GM18951 (cell line): ENCODE data around the gene YAE1.

Experiments
- POLR2A ChIP-seq: IDR thresholded peaks from 4 replicates; pipeline ENCODE4 v1.6.1; 2011; ENCODE audit warnings: mild to moderate bottlenecking; ENCODE audit not compliant: insufficient read length, insufficient read depth; ENCODE audit errors: extremely low read depth
- in situ Hi-C: fragments of 300-500 bp; cut with MboI; formaldehyde crosslinking; loops from one replicate; pipeline ENCODE4 v1.12.0; 2022; ENCODE audit warnings: low sequenced_read_pairs, mixed read lengths, inconsistent platforms; ENCODE audit not compliant: unreplicated experiment

YAE1 gene

GRCh38 chr7:39566023-39566921 is at the start of gene YAE1:
TSS of gene YAE1 (plus strand) at chr7:39566404. CDS start at chr7:39566419, 15 bp downstream.
- peak; percentile 96 for TF ChIP-seq POLR2A
- in situ Hi-C loops: no loop called here

GRCh38 chr7:39516498-39516897 is 49.7 kb upstream of the YAE1 start:
- TF ChIP-seq POLR2A: no peak
- in situ Hi-C loops: loop anchor here (25.0 kb wide), 1 partner anchor 1079 kb away; no protein-coding TSS in a partner anchor

DNA sequence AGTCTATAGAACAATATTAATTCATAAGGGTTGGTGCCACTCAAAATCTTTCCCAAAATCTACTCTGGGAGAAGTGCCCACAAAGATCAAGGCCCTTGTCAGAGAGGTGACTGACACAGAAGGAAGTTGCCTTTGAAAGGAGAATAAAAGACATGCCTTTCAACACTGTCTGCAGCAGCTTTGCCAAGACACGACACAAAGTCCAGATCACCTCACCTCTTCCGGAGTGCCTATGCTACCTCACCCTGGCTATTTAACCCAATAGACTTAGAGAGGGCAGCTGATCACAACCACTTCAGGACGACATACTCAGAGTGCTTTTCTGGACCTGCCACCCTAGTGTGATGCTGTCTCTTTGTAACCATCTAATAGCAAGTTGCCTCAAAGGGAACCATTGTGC is 49.0 kb upstream of the YAE1 start:
- in situ Hi-C loops: loop anchor here (25.0 kb wide), 1 partner anchor 1080 kb away; no protein-coding TSS in a partner anchor
- TF ChIP-seq POLR2A: no peak

- in situ Hi-C loops: no loop called here
- no peak for TF ChIP-seq POLR2A
Measured at GRCh38 chr7:39525926-39526325, 40.3 kb upstream of the YAE1 start.

DNA sequence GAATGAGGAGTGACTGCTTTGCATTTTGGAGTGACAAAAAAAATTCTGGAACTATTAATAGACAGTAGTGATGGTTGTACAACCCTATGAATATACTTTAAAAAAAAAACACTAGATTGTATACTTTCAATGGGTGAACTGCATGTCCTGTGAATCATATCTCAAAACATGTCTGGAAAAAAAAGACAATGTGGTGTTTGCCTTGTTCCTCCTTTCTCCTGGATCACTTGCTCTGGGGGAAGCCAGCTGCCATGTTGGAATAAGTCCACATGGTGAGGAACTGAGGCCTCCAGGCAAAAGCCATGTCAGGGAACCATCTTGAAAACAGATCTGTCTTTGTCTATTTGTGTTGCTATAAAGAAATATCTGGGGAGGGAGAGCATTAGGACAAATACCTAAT is 39.5 kb upstream of the YAE1 start:
- no peak for TF ChIP-seq POLR2A
- in situ Hi-C loops: no loop called here

DNA sequence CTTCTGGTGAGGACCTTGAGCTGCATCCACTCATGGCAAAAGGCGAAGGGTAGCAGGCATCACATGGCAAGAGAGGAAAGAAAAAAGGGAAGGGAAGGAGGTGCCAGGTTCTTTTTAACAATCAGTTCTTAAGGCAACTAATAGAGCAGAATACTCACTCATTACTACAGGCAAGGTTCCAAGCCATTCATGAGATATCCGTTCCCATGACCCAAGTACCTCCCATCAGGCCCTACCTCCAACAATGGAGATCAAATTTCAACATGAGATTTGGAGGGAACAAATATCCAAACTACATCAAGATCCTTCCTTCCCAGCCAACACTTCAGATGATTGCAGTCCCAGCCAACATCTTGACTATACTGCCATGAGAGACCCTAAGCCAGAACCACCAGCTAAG is 38.9 kb upstream of the YAE1 start:
- in situ Hi-C loops: no loop called here

DNA sequence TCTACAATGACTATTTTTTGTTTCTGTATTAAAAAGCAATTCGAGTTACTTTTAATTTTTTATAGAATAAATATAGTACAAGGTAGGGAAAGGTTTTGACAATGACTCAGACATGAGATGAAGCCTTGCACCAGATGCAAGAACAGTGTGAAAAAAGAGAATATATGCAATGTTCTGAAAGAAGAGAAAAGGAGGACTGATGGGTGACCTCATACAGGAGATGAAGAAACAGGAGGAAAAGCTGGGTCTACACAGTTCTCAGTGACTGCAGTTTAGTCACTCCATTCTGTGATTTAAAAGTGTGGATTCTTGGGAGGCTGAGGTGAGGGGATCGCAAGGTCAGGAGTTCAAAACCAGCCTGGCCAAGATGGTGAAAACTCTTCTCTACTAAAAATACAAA is 38.3 kb upstream of the YAE1 start:
- in situ Hi-C loops: no loop called here
- no peak for TF ChIP-seq POLR2A

More for the DNA sequence above, 38.9 kb upstream of the YAE1 start:
- TF ChIP-seq POLR2A: no peak

DNA sequence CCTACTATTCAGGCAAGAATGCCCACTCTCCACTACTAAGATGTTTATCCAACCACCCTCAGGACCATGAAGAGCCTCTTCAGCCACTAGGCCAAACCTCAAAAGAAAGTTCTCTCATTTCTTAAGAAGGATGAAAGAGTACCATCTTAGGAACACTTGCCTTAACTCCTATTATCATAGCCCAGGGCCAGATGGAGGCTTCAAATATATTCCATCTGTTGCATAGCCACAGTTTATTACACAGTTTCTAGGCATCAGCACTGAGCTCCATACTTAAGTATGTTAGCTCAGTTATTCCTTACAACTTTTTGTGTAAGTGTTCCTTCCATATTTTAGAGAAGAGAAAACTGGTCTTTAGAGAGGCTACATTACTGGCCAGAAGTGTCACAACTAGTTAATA is 37.4 kb upstream of the YAE1 start:
- in situ Hi-C loops: no loop called here
- TF ChIP-seq POLR2A: no peak

GRCh38 chr7:39529582-39529981 is 36.6 kb upstream of the YAE1 start:
- TF ChIP-seq POLR2A: no peak
- in situ Hi-C loops: no loop called here

GRCh38 chr7:39530971-39531370 is 35.2 kb upstream of the YAE1 start:
- in situ Hi-C loops: no loop called here
- no peak for TF ChIP-seq POLR2A

GRCh38 chr7:39531818-39532217 is 34.4 kb upstream of the YAE1 start:
- TF ChIP-seq POLR2A: no peak
- in situ Hi-C loops: no loop called here

DNA sequence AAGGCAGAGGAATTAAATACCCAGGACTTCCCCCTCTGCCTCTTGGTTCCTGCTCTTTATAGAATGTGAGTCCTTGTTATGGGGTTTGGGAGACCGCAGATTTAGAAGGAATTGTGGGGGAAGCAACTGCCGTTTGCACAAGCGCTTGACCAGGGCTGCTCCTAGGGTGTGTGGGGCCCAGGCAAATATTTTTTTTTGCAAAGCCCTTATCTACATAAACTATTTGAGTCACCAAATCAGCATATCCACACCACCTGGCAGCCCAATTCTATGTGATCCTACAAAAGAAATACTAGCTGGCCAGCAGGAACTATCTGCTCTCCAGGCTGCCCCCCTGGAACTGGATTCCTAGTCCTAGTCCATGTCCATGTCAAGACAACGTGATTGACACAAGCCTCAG is 33.4 kb upstream of the YAE1 start:
- in situ Hi-C loops: no loop called here
- TF ChIP-seq POLR2A: no peak

DNA sequence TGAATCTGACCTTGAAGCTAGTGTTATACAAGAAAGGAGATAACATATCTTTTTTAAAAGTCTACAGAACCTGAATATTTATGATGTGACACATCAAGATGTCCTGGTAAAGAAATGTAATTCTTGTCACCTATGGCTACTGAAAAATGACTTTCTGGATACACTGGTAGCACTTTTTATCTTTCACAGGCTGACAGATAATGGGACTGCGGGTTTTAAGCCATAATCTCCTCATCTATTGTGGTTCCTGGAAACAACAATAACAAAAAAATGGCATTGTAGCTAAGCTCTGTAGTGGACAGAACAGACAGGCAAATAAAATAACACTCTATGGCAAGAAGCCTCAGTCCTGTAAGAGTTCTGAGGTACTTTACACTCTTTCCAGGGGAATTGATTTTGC is 31.6 kb upstream of the YAE1 start:
- TF ChIP-seq POLR2A: no peak
- in situ Hi-C loops: no loop called here

DNA sequence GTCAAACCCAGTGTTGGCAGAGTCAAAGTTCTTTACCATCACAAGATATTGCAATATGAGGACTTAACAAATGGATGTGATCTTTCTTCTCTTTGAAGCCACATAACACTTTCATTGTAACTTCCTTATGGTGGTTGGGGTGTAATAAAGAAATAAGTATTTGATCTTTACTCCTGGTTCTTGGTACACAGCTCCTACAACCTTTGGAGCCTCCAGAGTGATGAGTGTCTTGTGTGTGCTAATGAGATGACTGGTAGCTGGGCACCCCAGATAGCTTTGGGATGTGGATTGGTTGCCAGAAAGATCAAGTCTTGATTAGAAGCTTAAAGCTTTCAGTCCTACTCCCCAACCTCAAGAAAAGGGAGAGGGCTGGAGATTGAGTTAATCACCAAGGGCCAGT is 31.1 kb upstream of the YAE1 start:
- in situ Hi-C loops: no loop called here
- TF ChIP-seq POLR2A: no peak
